Measurements from ENCODE around the gene ARMH4.
A peak's percentile ranks its signal among the peaks of the same experiment; 100 is the strongest.

The ARMH4 gene

GRCh38 chr14:58152014-58152857 lies at the start of gene ARMH4:
Gene ARMH4, minus strand, starts transcription at chr14:58152213. Its CDS starts 12,855 bp downstream, at chr14:58139358.
- peak; percentile 24 to 29 for DNase-seq (ENCODE audit: low read depth in 1 of 2, low spot score in 1 of 2)

GRCh38 chr14:58200846-58201245 lies 48.8 kb upstream of the ARMH4 start:
- no peak for DNase-seq (ENCODE audit: low read depth in 1 of 2, low spot score in 1 of 2)

GRCh38 chr14:58200480-58200841 lies 48.4 kb upstream of the ARMH4 start:
- no peak for DNase-seq (ENCODE audit: low read depth in 1 of 2, low spot score in 1 of 2)

GRCh38 chr14:58199726-58200479 lies 47.9 kb upstream of the ARMH4 start, which contains the start of gene ACTR10:
Gene ACTR10, plus strand, starts transcription at chr14:58200149. Its CDS starts 69 bp downstream, at chr14:58200218.
- DNase-seq (ENCODE audit: low read depth in 1 of 2, low spot score in 1 of 2): peak; percentile 71 to 82

- DNase-seq (ENCODE audit: low read depth in 1 of 2, low spot score in 1 of 2): no peak
These were observed 46.1 kb upstream of the ARMH4 start for GRCh38 chr14:58198086-58198485.

- no peak for DNase-seq (ENCODE audit: low read depth in 1 of 2, low spot score in 1 of 2)
These were observed 44.2 kb upstream of the ARMH4 start for GRCh38 chr14:58196198-58196597.

GRCh38 chr14:58193542-58193941 lies 41.5 kb upstream of the ARMH4 start:
- no peak for DNase-seq (ENCODE audit: low read depth in 1 of 2, low spot score in 1 of 2)

- DNase-seq (ENCODE audit: low read depth in 1 of 2, low spot score in 1 of 2): no peak
These were observed 40.0 kb upstream of the ARMH4 start for GRCh38 chr14:58191763-58192601.

GRCh38 chr14:58189176-58189575 lies 37.2 kb upstream of the ARMH4 start:
- no peak for DNase-seq (ENCODE audit: low read depth in 1 of 2, low spot score in 1 of 2)

GRCh38 chr14:58177125-58177524 lies 25.1 kb upstream of the ARMH4 start:
- no peak for DNase-seq (ENCODE audit: low read depth in 1 of 2, low spot score in 1 of 2)

- DNase-seq (ENCODE audit: low read depth in 1 of 2, low spot score in 1 of 2): peak in 1 of 2 donors; percentile 13
These were observed 19.1 kb upstream of the ARMH4 start for GRCh38 chr14:58171090-58171489.

- DNase-seq (ENCODE audit: low read depth in 1 of 2, low spot score in 1 of 2): no peak
These were observed 15.9 kb upstream of the ARMH4 start for GRCh38 chr14:58167891-58168290.

GRCh38 chr14:58167057-58167456 lies 15.0 kb upstream of the ARMH4 start:
- DNase-seq (ENCODE audit: low read depth in 1 of 2, low spot score in 1 of 2): no peak

GRCh38 chr14:58166005-58166983 lies 14.3 kb upstream of the ARMH4 start:
- peak; percentile 45 to 71 for DNase-seq (ENCODE audit: low read depth in 1 of 2, low spot score in 1 of 2)

- DNase-seq (ENCODE audit: low read depth in 1 of 2, low spot score in 1 of 2): no peak
These were observed 8.5 kb upstream of the ARMH4 start for GRCh38 chr14:58160561-58160960.

- DNase-seq (ENCODE audit: low read depth in 1 of 2, low spot score in 1 of 2): no peak
These were observed 640 bp downstream of the ARMH4 start for GRCh38 chr14:58151133-58152013.

GRCh38 chr14:58150243-58150805 lies 1.7 kb downstream of the ARMH4 start:
- no peak for DNase-seq (ENCODE audit: low read depth in 1 of 2, low spot score in 1 of 2)

- DNase-seq (ENCODE audit: low read depth in 1 of 2, low spot score in 1 of 2): no peak
These were observed 2.8 kb downstream of the ARMH4 start for GRCh38 chr14:58149196-58149595.

- no peak for DNase-seq (ENCODE audit: low read depth in 1 of 2, low spot score in 1 of 2)
These were observed 5.6 kb downstream of the ARMH4 start for GRCh38 chr14:58146399-58146798.

Measured in activated T-helper 1 cell treated with anti-CD3 and anti-CD28 coated beads, Interleukin-2, amount 50 U/mL, for 16 hours (primary cell).